ENCODE data around the gene MKI67.

The MKI67 gene

GRCh38 chr10:128122931-128123330, 3.3 kb downstream of the MKI67 start:
- DNase-seq (ENCODE audit: low read depth): no peak
- TF ChIP-seq, protein P1, sequence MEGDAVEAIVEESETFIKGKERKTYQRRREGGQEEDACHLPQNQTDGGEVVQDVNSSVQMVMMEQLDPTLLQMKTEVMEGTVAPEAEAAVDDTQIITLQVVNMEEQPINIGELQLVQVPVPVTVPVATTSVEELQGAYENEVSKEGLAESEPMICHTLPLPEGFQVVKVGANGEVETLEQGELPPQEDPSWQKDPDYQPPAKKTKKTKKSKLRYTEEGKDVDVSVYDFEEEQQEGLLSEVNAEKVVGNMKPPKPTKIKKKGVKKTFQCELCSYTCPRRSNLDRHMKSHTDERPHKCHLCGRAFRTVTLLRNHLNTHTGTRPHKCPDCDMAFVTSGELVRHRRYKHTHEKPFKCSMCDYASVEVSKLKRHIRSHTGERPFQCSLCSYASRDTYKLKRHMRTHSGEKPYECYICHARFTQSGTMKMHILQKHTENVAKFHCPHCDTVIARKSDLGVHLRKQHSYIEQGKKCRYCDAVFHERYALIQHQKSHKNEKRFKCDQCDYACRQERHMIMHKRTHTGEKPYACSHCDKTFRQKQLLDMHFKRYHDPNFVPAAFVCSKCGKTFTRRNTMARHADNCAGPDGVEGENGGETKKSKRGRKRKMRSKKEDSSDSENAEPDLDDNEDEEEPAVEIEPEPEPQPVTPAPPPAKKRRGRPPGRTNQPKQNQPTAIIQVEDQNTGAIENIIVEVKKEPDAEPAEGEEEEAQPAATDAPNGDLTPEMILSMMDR (conservative IDR thresholded peaks at IDR 0.05; ENCODE audit: control insufficient read depth, insufficient read depth, low read depth, low read length): no peak
- no peak overlapping the region for H3K4me3 ChIP-seq (ENCODE audit: control insufficient read depth, low read depth, low read length)

- TF ChIP-seq, protein P1 (conservative IDR thresholded peaks at IDR 0.05; ENCODE audit: control insufficient read depth, insufficient read depth, low read depth, low read length): no peak
- H3K4me3 ChIP-seq (ENCODE audit: control insufficient read depth, low read depth, low read length): no peak overlapping the region
- no peak for DNase-seq (ENCODE audit: low read depth)
These were observed 4.3 kb downstream of the MKI67 start for GRCh38 chr10:128121750-128122412.

GRCh38 chr10:128116851-128117615, 9.2 kb downstream of the MKI67 start:
- DNase-seq (ENCODE audit: low read depth): peak; percentile 63
- no peak overlapping the region for H3K4me3 ChIP-seq (ENCODE audit: control insufficient read depth, low read depth, low read length)
- TF ChIP-seq, protein P1 (conservative IDR thresholded peaks at IDR 0.05; ENCODE audit: control insufficient read depth, insufficient read depth, low read depth, low read length): peak; percentile 15

DNA sequence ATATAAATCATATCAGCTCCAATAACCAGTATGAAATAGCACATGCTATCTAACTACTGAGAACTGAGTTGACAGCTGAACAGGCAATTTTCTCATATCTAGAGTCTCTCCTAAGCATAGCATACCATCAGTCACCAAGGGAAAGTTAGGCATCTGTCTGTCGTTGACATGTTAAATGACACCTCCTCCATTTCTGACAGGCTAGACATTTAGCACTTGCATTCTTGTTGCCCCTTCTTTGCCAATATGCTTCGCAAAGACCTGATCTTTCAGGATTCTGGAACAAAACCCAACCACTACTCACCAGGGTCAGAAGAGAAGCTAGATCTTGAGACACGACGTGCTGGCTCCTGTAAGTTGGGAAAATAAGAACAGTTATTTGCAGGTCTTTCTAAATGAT, 10.0 kb downstream of the MKI67 start:
- TF ChIP-seq, protein P1 (conservative IDR thresholded peaks at IDR 0.05; ENCODE audit: control insufficient read depth, insufficient read depth, low read depth, low read length): no peak
- DNase-seq (ENCODE audit: low read depth): no peak
- no peak overlapping the region for H3K4me3 ChIP-seq (ENCODE audit: control insufficient read depth, low read depth, low read length)

- no peak overlapping the region for H3K4me3 ChIP-seq (ENCODE audit: control insufficient read depth, low read depth, low read length)
- no peak for DNase-seq (ENCODE audit: low read depth)
- TF ChIP-seq, protein P1 (conservative IDR thresholded peaks at IDR 0.05; ENCODE audit: control insufficient read depth, insufficient read depth, low read depth, low read length): no peak
These were observed 10.9 kb downstream of the MKI67 start for GRCh38 chr10:128115356-128115755.

GRCh38 chr10:128114901-128115300, 11.3 kb downstream of the MKI67 start:
- H3K4me3 ChIP-seq (ENCODE audit: control insufficient read depth, low read depth, low read length): no peak overlapping the region
- TF ChIP-seq, protein P1 (conservative IDR thresholded peaks at IDR 0.05; ENCODE audit: control insufficient read depth, insufficient read depth, low read depth, low read length): no peak
- DNase-seq (ENCODE audit: low read depth): no peak

All from fibroblast of mammary gland (primary cell).